GM12873 (cell line): ENCODE results near the gene RAPSN.

Experiments
- CTCF ChIP-seq: IDR thresholded peaks from 2 replicates; pipeline ENCODE4 v1.5.1; 2012; ENCODE audit warnings: low read depth, mild to moderate bottlenecking, moderate library complexity, low read length, control low read depth; ENCODE audit not compliant: insufficient read depth; ENCODE audit errors: missing control alignments

RAPSN gene

GRCh38 chr11:47417712-47418111 lies 31.2 kb downstream of the RAPSN start:
- TF ChIP-seq CTCF, result no peak

- TF ChIP-seq CTCF, result no peak
Measured at GRCh38 chr11:47415949-47416472, 32.9 kb downstream of the RAPSN start.

- TF ChIP-seq CTCF, result no peak
Measured at GRCh38 chr11:47415091-47415854, 33.7 kb downstream of the RAPSN start.

GRCh38 chr11:47414685-47415070 lies 34.3 kb downstream of the RAPSN start:
- TF ChIP-seq CTCF, result no peak

- TF ChIP-seq CTCF, result no peak
Measured at GRCh38 chr11:47413908-47414684, 34.8 kb downstream of the RAPSN start.

- no peak for TF ChIP-seq CTCF
Measured at GRCh38 chr11:47413351-47413750, 35.6 kb downstream of the RAPSN start.
